NCI-H524 (cell line): ENCODE measurements around the gene USP17L17.
"Not testable (repeated sequence)": the region's sequence is repeated elsewhere in the genome, so short reads cannot be mapped to it uniquely, and the experiment has no call there.

Experiments
- DNase-seq, 2 experiments: peaks; one replicate each; lab custom pipeline; 2025; lab: John Stamatoyannopoulos, UW

The USP17L17 gene

GRCh38 chr4:9243579-9243978 is at the start of gene USP17L17:
USP17L17 (plus strand) TSS chr4:9243879; CDS start chr4:9243879, 0 bp downstream.
- DNase-seq: not testable (repeated sequence)

GRCh38 chr4:9210357-9210756 is 33.3 kb upstream of the USP17L17 start, which contains the start of gene USP17L10:
USP17L10 (plus strand) TSS chr4:9210657; CDS start chr4:9210657, 0 bp downstream.
- DNase-seq: not testable (repeated sequence)

GRCh38 chr4:9214701-9215100 is 29.0 kb upstream of the USP17L17 start:
- not testable (repeated sequence) for DNase-seq

- DNase-seq: not testable (repeated sequence)
These were observed 28.6 kb upstream of the USP17L17 start, which contains the start of gene USP17L11 for GRCh38 chr4:9215105-9215504. USP17L11 (plus strand) TSS chr4:9215405; CDS start chr4:9215405, 0 bp downstream.

GRCh38 chr4:9219852-9220251 is 23.8 kb upstream of the USP17L17 start, which contains the start of gene USP17L12:
USP17L12 (plus strand) TSS chr4:9220152; CDS start chr4:9220152, 0 bp downstream.
- DNase-seq: not testable (repeated sequence)

- not testable (repeated sequence) for DNase-seq
These were observed 19.1 kb upstream of the USP17L17 start, which contains the start of gene USP17L13 for GRCh38 chr4:9224596-9224995. USP17L13 (plus strand) TSS chr4:9224896; CDS start chr4:9224896, 0 bp downstream.

GRCh38 chr4:9230249-9230648 is 13.4 kb upstream of the USP17L17 start:
- DNase-seq: not testable (repeated sequence)

GRCh38 chr4:9234085-9234484 is 9.6 kb upstream of the USP17L17 start, which contains the start of gene USP17L15:
USP17L15 (plus strand) TSS chr4:9234385; CDS start chr4:9234385, 0 bp downstream.
- DNase-seq: not testable (repeated sequence)

- not testable (repeated sequence) for DNase-seq
These were observed 5.2 kb upstream of the USP17L17 start for GRCh38 chr4:9238461-9238860.

GRCh38 chr4:9247953-9248680 is 4.4 kb downstream of the USP17L17 start, which contains the start of gene USP17L18:
USP17L18 (plus strand) TSS chr4:9248630; CDS start chr4:9248630, 0 bp downstream.
- not testable (repeated sequence) for DNase-seq

GRCh38 chr4:9253078-9253477 is 9.4 kb downstream of the USP17L17 start, which contains the start of gene USP17L19:
USP17L19 (plus strand) TSS chr4:9253378; CDS start chr4:9253378, 0 bp downstream.
- DNase-seq: not testable (repeated sequence)

- not testable (repeated sequence) for DNase-seq
These were observed 14.1 kb downstream of the USP17L17 start, which contains the start of gene USP17L20 for GRCh38 chr4:9257824-9258223. USP17L20 (plus strand) TSS chr4:9258124; CDS start chr4:9258124, 0 bp downstream.

- not testable (repeated sequence) for DNase-seq
These were observed 18.9 kb downstream of the USP17L17 start, which contains the start of gene USP17L21 for GRCh38 chr4:9262572-9262971. USP17L21 (plus strand) TSS chr4:9262872; CDS start chr4:9262872, 0 bp downstream.

- DNase-seq: not testable (repeated sequence)
These were observed 23.6 kb downstream of the USP17L17 start, which contains the start of gene USP17L22 for GRCh38 chr4:9267319-9267718. USP17L22 (plus strand) TSS chr4:9267619; CDS start chr4:9267619, 0 bp downstream.

- not testable (repeated sequence) for DNase-seq
These were observed 28.0 kb downstream of the USP17L17 start for GRCh38 chr4:9271719-9272118.
